Measurements from ENCODE around the gene SIPA1L3. TPM values are rescaled to one million over a fixed set of nuclear protein-coding genes. Genes with fewer than 3 reads are reported as not detected.

Gene SIPA1L3
- total and polyA plus RNA-seq, 2 donors from 2014 or later: 5.8 to 61.7 TPM

DNA sequence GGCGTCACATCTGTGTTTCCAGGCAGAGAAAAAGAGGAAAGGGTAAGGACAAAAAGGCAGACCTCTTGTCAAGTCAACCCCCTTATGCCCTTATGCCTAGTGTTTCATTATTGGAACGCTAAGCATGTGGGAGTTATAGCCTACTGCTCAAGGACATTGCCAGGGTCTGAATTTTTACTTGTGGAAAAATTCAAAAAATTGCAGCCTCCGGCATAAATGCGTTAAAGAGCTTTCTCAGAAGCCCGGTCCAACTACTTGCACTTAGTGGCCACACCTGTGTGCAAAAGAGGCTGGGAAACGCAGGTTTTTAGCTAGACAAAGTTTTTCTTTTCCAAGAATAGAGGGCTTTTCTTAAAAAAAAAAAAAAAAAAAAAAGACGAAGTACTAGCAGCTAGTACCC, 177.2 kb downstream of the SIPA1L3 start:
- intact Hi-C loops (cut with DNase I): no loop called here
- peaks cover 0 to 13% (median 0%) of the 10 kb centered on the region in 3 donors for H3K36me3 ChIP-seq (ENCODE audit: control insufficient read depth in 2 of 3, insufficient read depth in 3 of 3, low read length in 3 of 3)
- TF ChIP-seq, protein P1, sequence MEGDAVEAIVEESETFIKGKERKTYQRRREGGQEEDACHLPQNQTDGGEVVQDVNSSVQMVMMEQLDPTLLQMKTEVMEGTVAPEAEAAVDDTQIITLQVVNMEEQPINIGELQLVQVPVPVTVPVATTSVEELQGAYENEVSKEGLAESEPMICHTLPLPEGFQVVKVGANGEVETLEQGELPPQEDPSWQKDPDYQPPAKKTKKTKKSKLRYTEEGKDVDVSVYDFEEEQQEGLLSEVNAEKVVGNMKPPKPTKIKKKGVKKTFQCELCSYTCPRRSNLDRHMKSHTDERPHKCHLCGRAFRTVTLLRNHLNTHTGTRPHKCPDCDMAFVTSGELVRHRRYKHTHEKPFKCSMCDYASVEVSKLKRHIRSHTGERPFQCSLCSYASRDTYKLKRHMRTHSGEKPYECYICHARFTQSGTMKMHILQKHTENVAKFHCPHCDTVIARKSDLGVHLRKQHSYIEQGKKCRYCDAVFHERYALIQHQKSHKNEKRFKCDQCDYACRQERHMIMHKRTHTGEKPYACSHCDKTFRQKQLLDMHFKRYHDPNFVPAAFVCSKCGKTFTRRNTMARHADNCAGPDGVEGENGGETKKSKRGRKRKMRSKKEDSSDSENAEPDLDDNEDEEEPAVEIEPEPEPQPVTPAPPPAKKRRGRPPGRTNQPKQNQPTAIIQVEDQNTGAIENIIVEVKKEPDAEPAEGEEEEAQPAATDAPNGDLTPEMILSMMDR (IDR thresholded peaks at IDR 0.05; ENCODE audit: borderline replicate concordance, extremely low read depth, insufficient read depth): no peak

DNA sequence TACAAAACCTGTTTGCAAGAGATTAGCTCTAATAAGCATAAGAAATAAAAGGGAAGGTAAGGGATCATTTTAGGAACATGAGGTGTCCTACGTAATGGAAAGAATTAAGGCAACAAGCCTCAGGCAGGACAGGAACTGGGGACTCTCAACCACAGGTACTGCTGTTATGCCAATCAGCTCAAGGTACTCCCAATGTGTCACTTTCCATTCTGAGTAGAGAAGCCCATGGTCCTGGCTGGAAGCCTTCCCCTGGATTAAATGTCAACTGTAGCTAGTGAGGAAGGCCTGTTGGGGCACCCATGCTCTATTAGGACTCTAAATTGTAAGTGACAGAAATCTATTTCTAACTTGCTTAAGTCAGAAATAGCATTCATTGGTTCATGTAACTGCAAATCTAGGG, 182.4 kb downstream of the SIPA1L3 start:
- no peaks in the 10 kb centered on the region for H3K4me1 ChIP-seq (ENCODE audit: control insufficient read depth in 2 of 3, insufficient read depth in 2 of 3, low read depth in 1 of 3, low read length in 3 of 3)
- H3K4me3 ChIP-seq (ENCODE audit: low read length in 3 of 3): no peak overlapping the region
- intact Hi-C loops (cut with DNase I): no loop called here
- no peak for DNase-seq
- H3K9me3 ChIP-seq (ENCODE audit: control insufficient read depth in 2 of 3, insufficient read depth in 1 of 3, low read length in 3 of 3): no peaks in the 10 kb centered on the region
- no peak overlapping the region for H3K9ac ChIP-seq (ENCODE audit: low read length in 3 of 3)
- TF ChIP-seq, protein P1 (IDR thresholded peaks at IDR 0.05; ENCODE audit: borderline replicate concordance, extremely low read depth, insufficient read depth): no peak
- peaks cover 0 to 4% (median 2%) of the 10 kb centered on the region in 3 donors for H3K36me3 ChIP-seq (ENCODE audit: control insufficient read depth in 2 of 3, insufficient read depth in 3 of 3, low read length in 3 of 3)
- no peak for FAIRE-seq
- H3K27ac ChIP-seq (ENCODE audit: low read depth in 2 of 2, low read length in 2 of 2): no peak overlapping the region
- H3K27me3 ChIP-seq (ENCODE audit: control insufficient read depth, insufficient read depth, low read length): no peaks in the 10 kb centered on the region

More for the DNA sequence above, 177.2 kb downstream of the SIPA1L3 start:
- Histone ChIP-seq H3K4me1 (ENCODE audit: control insufficient read depth in 2 of 3, insufficient read depth in 2 of 3, low read depth in 1 of 3, low read length in 3 of 3) (no peaks in the 10 kb centered on the region), H3K27me3 (ENCODE audit: control insufficient read depth, insufficient read depth, low read length) (no peaks in the 10 kb centered on the region), H3K9me3 (ENCODE audit: control insufficient read depth in 2 of 3, insufficient read depth in 1 of 3, low read length in 3 of 3) (no peaks in the 10 kb centered on the region), H3K4me3 (ENCODE audit: low read length in 3 of 3) (no peak overlapping the region), H3K9ac (ENCODE audit: low read length in 3 of 3) (no peak overlapping the region), H3K27ac (ENCODE audit: low read depth in 2 of 2, low read length in 2 of 2) (no peak overlapping the region)
- no peak for DNase-seq
- FAIRE-seq: no peak

DNA sequence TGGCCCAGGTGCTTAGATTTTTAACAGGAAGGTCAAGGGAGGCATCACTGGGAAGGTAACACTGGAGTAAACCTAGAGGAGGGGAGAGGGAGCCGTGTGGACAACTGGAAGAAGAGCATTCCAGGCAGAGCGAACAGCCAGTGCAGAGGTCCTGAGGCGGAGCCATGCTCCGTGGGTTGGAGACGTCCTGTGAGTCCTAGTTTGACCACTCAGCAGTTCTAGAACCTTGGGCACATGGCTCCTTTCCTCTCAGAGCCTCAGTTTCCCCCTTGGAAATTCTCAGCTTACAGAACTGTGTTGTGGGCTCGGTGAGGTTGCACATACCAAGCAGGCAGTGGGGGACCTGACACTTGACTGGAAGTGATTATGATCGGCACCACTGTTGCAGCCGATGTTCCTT, 186.1 kb downstream of the SIPA1L3 start:
- H3K27me3 ChIP-seq (ENCODE audit: control insufficient read depth, insufficient read depth, low read length): no peaks in the 10 kb centered on the region
- H3K4me1 ChIP-seq (ENCODE audit: control insufficient read depth in 2 of 3, insufficient read depth in 2 of 3, low read depth in 1 of 3, low read length in 3 of 3): peaks cover 0 to 8% (median 2%) of the 10 kb centered on the region in 3 donors
- H3K9me3 ChIP-seq (ENCODE audit: control insufficient read depth in 2 of 3, insufficient read depth in 1 of 3, low read length in 3 of 3): no peaks in the 10 kb centered on the region
- no peak overlapping the region for H3K4me3 ChIP-seq (ENCODE audit: low read length in 3 of 3)
- FAIRE-seq (no peak), DNase-seq (no peak)
- no peak overlapping the region for H3K27ac ChIP-seq (ENCODE audit: low read depth in 2 of 2, low read length in 2 of 2)
- H3K36me3 ChIP-seq (ENCODE audit: control insufficient read depth in 2 of 3, insufficient read depth in 3 of 3, low read length in 3 of 3): peaks cover 0 to 2% (median 1%) of the 10 kb centered on the region in 3 donors
- no peak overlapping the region for H3K9ac ChIP-seq (ENCODE audit: low read length in 3 of 3)
- TF ChIP-seq, protein P1 (IDR thresholded peaks at IDR 0.05; ENCODE audit: borderline replicate concordance, extremely low read depth, insufficient read depth): no peak
- intact Hi-C loops (cut with DNase I): no loop called here

DNA sequence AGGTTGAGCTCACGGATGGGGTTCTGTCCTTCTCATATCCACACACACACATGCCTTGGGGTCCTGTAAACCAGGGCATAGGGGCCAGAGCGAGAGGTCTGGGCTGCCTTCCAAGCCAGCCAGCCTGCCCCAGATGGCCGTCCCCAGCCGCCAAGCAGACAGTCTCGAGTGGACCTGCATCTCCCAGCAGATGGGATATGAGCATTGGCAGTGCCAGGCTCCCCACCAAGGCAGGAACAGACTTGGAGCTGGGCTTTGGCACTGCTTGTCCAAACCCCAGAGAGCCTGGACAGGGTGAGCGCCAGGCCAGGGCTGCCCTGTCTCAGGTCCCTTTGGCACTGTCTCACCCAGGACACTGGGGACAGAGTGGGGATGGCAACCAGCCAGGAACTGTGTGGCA, 186.6 kb downstream of the SIPA1L3 start:
- DNase-seq (no peak), FAIRE-seq (no peak)
- intact Hi-C loops (cut with DNase I): no loop called here
- Histone ChIP-seq H3K36me3 (ENCODE audit: control insufficient read depth in 2 of 3, insufficient read depth in 3 of 3, low read length in 3 of 3) (peaks cover 0 to 2% (median 0%) of the 10 kb centered on the region in 3 donors), H3K27me3 (ENCODE audit: control insufficient read depth, insufficient read depth, low read length) (no peaks in the 10 kb centered on the region), H3K9me3 (ENCODE audit: control insufficient read depth in 2 of 3, insufficient read depth in 1 of 3, low read length in 3 of 3) (no peaks in the 10 kb centered on the region), H3K27ac (ENCODE audit: low read depth in 2 of 2, low read length in 2 of 2) (no peak overlapping the region), H3K4me1 (ENCODE audit: control insufficient read depth in 2 of 3, insufficient read depth in 2 of 3, low read depth in 1 of 3, low read length in 3 of 3) (peaks cover 0 to 8% (median 2%) of the 10 kb centered on the region in 3 donors), H3K9ac (ENCODE audit: low read length in 3 of 3) (no peak overlapping the region), H3K4me3 (ENCODE audit: low read length in 3 of 3) (no peak overlapping the region)
- TF ChIP-seq, protein P1 (IDR thresholded peaks at IDR 0.05; ENCODE audit: borderline replicate concordance, extremely low read depth, insufficient read depth): no peak
